ENCODE measurements around the gene ADAM8.
"Not testable (repeated sequence)": the region's sequence is repeated elsewhere in the genome, so short reads cannot be mapped to it uniquely, and the experiment has no call there.

DNA sequence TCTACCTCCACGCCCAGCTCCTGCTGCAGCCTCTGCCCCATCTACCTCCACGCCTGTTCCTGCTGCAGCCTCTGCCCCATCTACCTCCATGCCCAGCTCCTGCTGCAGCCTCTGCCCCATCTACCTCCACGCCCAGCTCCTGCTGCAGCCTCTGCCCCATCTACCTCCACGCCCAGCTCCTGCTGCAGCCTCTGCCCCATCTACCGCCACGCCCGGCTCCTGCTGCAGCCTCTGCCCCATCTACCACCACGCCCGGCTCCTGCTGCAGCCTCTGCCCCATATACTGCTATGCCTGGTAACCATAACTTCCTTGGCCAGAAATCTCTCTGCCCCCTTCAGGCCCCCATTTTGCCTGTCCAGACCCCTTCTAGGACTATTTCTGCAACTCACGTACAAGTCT is 11.6 kb downstream of the ADAM8 start:
- TF ChIP-seq, protein P1, sequence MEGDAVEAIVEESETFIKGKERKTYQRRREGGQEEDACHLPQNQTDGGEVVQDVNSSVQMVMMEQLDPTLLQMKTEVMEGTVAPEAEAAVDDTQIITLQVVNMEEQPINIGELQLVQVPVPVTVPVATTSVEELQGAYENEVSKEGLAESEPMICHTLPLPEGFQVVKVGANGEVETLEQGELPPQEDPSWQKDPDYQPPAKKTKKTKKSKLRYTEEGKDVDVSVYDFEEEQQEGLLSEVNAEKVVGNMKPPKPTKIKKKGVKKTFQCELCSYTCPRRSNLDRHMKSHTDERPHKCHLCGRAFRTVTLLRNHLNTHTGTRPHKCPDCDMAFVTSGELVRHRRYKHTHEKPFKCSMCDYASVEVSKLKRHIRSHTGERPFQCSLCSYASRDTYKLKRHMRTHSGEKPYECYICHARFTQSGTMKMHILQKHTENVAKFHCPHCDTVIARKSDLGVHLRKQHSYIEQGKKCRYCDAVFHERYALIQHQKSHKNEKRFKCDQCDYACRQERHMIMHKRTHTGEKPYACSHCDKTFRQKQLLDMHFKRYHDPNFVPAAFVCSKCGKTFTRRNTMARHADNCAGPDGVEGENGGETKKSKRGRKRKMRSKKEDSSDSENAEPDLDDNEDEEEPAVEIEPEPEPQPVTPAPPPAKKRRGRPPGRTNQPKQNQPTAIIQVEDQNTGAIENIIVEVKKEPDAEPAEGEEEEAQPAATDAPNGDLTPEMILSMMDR (IDR thresholded peaks at IDR 0.05), result not testable (repeated sequence)
- TF ChIP-seq POLR2A (IDR thresholded peaks at IDR 0.05), result not testable (repeated sequence)

Measured in esophagus squamous epithelium (tissue), 4 donors.